GM18526 (cell line): ENCODE data around the gene HOXB6.
A peak's percentile ranks its signal among the peaks of the same experiment; 100 is the strongest.

Source experiments
- POLR2A ChIP-seq: IDR thresholded peaks from 3 replicates; pipeline ENCODE4 v1.6.1; 2011; ENCODE audit not compliant: insufficient read length; ENCODE audit errors: extremely low read depth

HOXB6 gene

GRCh38 chr17:48604770-48605329 is at the start of gene HOXB6:
HOXB6 (minus strand) TSS chr17:48604986; CDS start chr17:48598150, 6,836 bp downstream.
- no peak for TF ChIP-seq POLR2A

GRCh38 chr17:48649741-48650140 is 45.0 kb upstream of the HOXB6 start:
- TF ChIP-seq POLR2A: no peak

- no peak for TF ChIP-seq POLR2A
Observed at GRCh38 chr17:48647963-48648245, 43.1 kb upstream of the HOXB6 start.

DNA sequence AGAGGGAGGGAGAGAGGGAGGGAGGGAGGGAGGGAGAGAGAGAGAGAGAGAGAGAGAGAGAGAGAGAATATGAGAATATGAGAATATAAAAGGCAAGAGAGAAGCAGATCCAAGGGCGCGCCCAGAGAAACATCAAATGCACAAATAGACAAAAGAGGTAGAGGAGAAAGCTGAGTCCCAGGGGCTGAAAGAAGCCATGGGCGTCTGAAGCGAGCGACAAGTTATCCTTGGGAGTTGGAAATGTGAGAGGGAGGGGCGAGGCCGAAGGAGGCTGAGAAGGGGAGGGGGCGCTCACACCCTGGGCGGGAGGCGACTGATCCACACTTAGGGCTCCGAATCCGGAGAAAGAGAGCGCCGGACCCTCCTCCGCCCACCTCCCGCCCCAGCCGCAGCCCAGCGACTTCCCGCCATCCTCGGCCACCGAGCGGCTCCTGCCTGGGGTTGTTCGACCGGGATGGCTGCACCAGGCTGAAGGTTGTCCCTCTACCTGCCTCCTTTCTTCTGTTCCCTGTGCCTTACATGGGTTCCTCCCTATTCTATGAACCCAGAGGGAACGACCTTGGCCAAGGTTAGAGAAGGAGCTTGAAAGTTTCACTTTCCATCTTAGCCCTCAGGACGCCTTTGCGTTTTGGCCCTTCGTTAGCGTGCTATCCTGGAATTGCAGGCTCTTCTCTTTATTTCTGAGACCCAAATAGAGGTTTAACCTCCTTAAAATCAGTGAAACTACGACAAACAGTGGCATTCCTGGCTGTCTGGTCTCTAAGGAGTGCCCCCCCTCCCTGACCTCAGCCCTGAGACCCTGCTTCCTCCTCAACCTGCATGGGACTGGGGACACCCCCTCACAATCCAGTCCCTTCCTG is 42.5 kb upstream of the HOXB6 start:
- no peak for TF ChIP-seq POLR2A

DNA sequence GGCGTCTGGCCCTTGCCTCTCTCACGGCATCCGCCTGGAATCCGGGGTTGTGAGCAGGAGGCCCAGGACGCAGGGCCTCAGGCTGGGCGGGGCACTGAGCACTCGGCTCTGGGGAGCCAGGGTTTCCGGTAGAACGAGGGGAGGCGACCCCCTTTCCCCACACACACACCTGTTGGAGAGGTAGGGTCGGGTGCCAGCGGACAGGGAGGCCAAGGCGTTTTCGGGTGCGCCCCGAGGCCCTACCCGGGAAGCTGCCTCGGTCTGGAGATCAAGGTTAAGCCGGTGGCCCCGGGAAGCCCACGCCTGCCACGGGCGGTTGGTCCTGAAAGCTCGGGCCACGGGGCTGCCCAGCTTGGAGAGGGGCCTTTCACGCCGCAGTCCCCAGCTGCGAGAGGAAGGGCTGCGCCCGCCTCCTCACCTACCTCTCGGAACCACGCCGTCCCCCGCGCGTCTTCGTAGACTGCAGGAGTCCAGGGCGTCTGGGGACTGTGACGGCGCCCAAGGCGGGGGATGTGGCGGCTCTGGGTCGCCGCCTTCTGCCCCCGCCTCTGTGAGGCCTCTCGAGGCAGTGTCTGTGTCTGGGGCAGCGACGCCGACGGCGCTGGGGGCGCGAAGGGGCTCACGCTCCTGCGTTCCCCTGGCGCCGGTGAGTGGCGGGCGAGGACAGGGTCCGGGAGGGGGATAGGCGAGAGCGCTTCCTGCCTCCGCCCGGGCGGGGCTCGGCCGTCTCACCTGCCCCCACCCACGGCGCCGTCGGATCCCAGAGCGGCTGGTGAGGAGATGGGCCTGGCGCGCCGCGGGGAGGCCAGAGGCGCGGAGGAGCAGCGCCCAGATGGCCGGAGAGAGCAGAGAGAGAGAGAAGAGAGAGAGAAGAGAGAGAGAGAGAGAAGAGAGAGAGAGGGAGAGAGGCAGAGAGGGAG is 41.7 kb upstream of the HOXB6 start:
- peak; percentile 26 for TF ChIP-seq POLR2A

GRCh38 chr17:48645639-48646182 is 40.9 kb upstream of the HOXB6 start:
- no peak for TF ChIP-seq POLR2A

GRCh38 chr17:48644910-48645557 is 40.2 kb upstream of the HOXB6 start:
- TF ChIP-seq POLR2A: no peak

DNA sequence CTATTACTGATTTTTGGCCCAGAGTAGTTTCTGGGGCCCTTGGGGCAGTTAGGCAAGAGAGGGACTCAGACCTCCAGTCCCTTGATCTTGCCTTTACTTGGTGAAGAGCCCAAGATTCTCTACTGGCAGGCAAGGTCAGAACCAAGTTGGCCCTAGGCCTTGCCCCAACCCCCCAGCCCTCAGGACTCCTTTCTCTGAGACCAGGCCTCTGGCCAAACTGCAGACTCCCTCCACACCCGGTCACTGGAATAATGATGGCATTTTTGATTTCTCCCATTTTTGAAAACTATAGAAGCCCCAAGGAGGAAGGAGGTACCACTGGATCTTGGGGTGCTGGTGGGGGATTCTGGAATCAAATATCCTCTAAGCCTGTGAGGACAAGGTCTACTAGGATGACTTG is 39.4 kb upstream of the HOXB6 start:
- TF ChIP-seq POLR2A: no peak

- no peak for TF ChIP-seq POLR2A
Observed at GRCh38 chr17:48643697-48644012, 38.9 kb upstream of the HOXB6 start.

DNA sequence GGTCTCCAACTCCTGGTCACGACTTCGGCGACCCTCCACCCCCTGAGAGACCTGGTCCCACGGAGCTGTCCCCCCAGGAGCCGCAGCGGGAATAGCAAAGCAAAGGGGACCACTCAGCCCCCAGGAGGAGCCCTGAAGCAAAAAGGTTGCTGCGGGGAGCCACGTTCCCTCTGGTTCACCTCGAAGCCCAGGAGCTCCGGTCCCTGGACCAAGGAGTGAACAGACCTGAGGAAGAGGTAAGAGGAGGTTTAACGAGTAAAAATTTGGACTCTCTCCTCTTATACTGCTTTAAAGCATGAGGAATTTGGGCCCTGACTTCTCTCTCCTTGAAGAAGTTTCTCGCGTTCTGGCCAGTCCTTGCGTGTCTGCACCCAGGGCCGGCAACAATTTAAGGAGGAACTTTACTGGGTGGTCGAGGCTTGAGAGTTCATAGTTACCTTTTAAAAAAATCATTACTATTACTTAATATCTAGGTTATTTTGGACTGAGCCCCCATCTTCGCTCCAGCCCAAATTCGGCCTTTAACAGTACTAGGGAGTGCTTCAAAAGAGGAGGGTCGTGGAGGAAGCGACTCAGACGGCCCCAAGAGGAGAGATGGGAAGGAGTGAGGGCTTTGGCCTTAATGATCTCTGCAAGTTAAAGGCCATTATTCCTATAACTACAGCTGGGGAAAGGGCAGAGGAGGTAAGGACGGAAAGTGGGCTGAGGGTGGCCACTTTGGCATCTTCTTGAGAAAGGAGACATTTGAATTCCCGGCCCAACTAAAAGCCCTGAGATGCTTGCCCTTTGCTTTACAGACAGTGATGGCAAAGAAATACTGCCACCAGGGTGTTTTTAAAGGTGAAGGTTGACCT is 38.3 kb upstream of the HOXB6 start:
- no peak for TF ChIP-seq POLR2A

GRCh38 chr17:48642059-48642842 is 37.5 kb upstream of the HOXB6 start:
- TF ChIP-seq POLR2A: no peak

GRCh38 chr17:48641541-48642058 is 36.8 kb upstream of the HOXB6 start:
- no peak for TF ChIP-seq POLR2A

- no peak for TF ChIP-seq POLR2A
Observed at GRCh38 chr17:48640858-48641180, 36.0 kb upstream of the HOXB6 start.
